Measurements from ENCODE around the gene BEST4.

DNA sequence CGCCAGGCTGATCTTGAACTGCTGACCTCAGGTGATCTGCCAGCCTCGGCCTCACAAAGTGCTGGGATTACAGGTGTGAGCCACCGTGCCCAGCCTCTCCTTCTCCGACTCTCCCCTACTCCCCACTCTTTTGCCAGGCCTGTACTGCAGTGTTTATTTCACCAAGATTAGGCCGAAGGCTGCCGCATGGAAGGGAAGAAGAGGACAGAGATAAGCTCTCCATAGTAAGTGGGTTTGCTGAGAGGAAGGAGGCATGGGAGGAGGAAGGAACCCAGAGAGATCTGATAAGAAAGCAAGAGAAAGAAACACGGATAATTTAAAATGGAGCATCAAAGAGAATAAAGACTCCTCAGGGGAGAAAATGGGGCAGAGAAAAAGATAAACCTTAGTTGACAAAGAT, 46.4 kb upstream of the BEST4 start:
- TF ChIP-seq, protein P1, sequence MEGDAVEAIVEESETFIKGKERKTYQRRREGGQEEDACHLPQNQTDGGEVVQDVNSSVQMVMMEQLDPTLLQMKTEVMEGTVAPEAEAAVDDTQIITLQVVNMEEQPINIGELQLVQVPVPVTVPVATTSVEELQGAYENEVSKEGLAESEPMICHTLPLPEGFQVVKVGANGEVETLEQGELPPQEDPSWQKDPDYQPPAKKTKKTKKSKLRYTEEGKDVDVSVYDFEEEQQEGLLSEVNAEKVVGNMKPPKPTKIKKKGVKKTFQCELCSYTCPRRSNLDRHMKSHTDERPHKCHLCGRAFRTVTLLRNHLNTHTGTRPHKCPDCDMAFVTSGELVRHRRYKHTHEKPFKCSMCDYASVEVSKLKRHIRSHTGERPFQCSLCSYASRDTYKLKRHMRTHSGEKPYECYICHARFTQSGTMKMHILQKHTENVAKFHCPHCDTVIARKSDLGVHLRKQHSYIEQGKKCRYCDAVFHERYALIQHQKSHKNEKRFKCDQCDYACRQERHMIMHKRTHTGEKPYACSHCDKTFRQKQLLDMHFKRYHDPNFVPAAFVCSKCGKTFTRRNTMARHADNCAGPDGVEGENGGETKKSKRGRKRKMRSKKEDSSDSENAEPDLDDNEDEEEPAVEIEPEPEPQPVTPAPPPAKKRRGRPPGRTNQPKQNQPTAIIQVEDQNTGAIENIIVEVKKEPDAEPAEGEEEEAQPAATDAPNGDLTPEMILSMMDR (IDR thresholded peaks at IDR 0.05), result no peak
- no peak for TF ChIP-seq POLR2A (IDR thresholded peaks at IDR 0.05)
